Lower leg skin (tissue), 4 donors: ENCODE data around the gene SLC25A26. TPM values are rescaled to one million over a fixed set of nuclear protein-coding genes. Genes with fewer than 3 reads are reported as not detected.

Source experiments
- DNase-seq, 2 donors: peaks; one replicate each; pipeline ENCODE4 v3.0.0-alpha.2; 2019; ENCODE audit warnings: low spot score in 2 of 2
- H3K4me3 ChIP-seq: fragments of 200-600 bp; sonication (generic); 2 replicates; pipeline ENCODE4 v1.5.1; 2017; ENCODE audit warnings: mild to moderate bottlenecking, low read depth; ENCODE audit not compliant: poor library complexity, severe bottlenecking
- CTCF ChIP-seq, 3 donors: fragments of 450-650 bp; IDR thresholded peaks; one replicate each; pipeline ENCODE4 v1.5.1; 2016; ENCODE audit warnings: antibody characterized with exemption in 3 of 3, mild to moderate bottlenecking in 3 of 3, moderate library complexity in 2 of 3
- POLR2A ChIP-seq, 2 donors: fragments of 450-650 bp; IDR thresholded peaks; one replicate each; pipeline ENCODE4 v1.6.1; 2016 to 2017; ENCODE audit warnings: antibody characterized with exemption in 2 of 2, mild to moderate bottlenecking in 1 of 2, moderate library complexity in 1 of 2
- WGBS, 2 donors: methylation state at CpG; one replicate each; pipeline ENCODE4 v1.1.5; 2018; 5-methylcytosine and 5-hydroxymethylcytosine counted together
- intact Hi-C: fragments of 100-400 bp; cut with DNase I; formaldehyde crosslinking; loops from one replicate; pipeline ENCODE4 v1.15.0; 2023; ENCODE audit warnings: low total_unique reads
- total RNA-seq, 4 donors: library from RNA; depleted of rRNA; stranded (reverse); fragments of >200 nt; gene quantifications; one replicate each; pipeline ENCODE4 v1.1.0, GENCODE V29; 2016

SLC25A26 gene
- total RNA-seq, 4 donors from 2014 or later = 13.7 to 29.1 (median 21.9) TPM

GRCh38 chr3:66355997-66356396 is 135.2 kb downstream of the SLC25A26 start:
- WGBS, 2 donors = 92 to 100% methylated on average over 1 of the region's 1 CpG
- H3K4me3 ChIP-seq = no peak overlapping the region
- intact Hi-C loops = no loop called here
- TF ChIP-seq CTCF (IDR thresholded peaks at IDR 0.05) = no peak
- no peak for DNase-seq

- TF ChIP-seq POLR2A (IDR thresholded peaks at IDR 0.05) (no peak), CTCF (IDR thresholded peaks at IDR 0.05) (no peak)
- WGBS, 2 donors = 93 to 95% methylated on average over 5 of the region's 5 CpGs
- intact Hi-C loops = no loop called here
- H3K4me3 ChIP-seq = no peak overlapping the region
- DNase-seq = no peak
Measured at GRCh38 chr3:66361356-66361755, 140.6 kb downstream of the SLC25A26 start.

- no peak overlapping the region for H3K4me3 ChIP-seq
- intact Hi-C loops = no loop called here
- 67 to 78% methylated on average over 3 of the region's 3 CpGs for WGBS, 2 donors
- DNase-seq = no peak
- TF ChIP-seq POLR2A (IDR thresholded peaks at IDR 0.05) = no peak
- TF ChIP-seq CTCF (IDR thresholded peaks at IDR 0.05) = no peak
Measured at GRCh38 chr3:66362541-66362941, 141.7 kb downstream of the SLC25A26 start.

- no peak for TF ChIP-seq CTCF (IDR thresholded peaks at IDR 0.05)
- intact Hi-C loops = no loop called here
- WGBS, 2 donors = 90 to 96% methylated on average over 6 of the region's 6 CpGs
- H3K4me3 ChIP-seq = no peak overlapping the region
- DNase-seq = no peak
Measured at GRCh38 chr3:66363148-66363547, 142.3 kb downstream of the SLC25A26 start.

GRCh38 chr3:66365080-66365479 is 144.3 kb downstream of the SLC25A26 start:
- TF ChIP-seq CTCF (IDR thresholded peaks at IDR 0.05) (no peak), POLR2A (IDR thresholded peaks at IDR 0.05) (no peak)
- H3K4me3 ChIP-seq = no peak overlapping the region
- intact Hi-C loops = no loop called here
- WGBS, 2 donors = 48 to 61% methylated on average over 5 of the region's 5 CpGs
- no peak for DNase-seq

- whole genome bisulfite sequencing, 2 donors = 96% methylated on average over 7 of the region's 7 CpGs
- no peak for TF ChIP-seq POLR2A (IDR thresholded peaks at IDR 0.05)
- no peak for TF ChIP-seq CTCF (IDR thresholded peaks at IDR 0.05)
- intact Hi-C loops = no loop called here
- H3K4me3 ChIP-seq = no peak overlapping the region
- DNase-seq = no peak
Measured at GRCh38 chr3:66366747-66367146, 145.9 kb downstream of the SLC25A26 start.
